Neural cell (in vitro differentiated cells): ENCODE results near the gene HCN1. TPM values are rescaled to one million over a fixed set of nuclear protein-coding genes. Genes with fewer than 3 reads are reported as not detected.

ENCODE experiments used
- H2AFZ ChIP-seq: fragments of 200-600, 300-800 bp; sonication (generic), shearing (Covaris generic); 2 replicates; pipeline ENCODE4 v1.6.0; 2014; ENCODE audit warnings: low read depth, mild to moderate bottlenecking, antibody characterized with exemption, low read length, moderate library complexity
- H3F3A ChIP-seq: fragments of 200-600 bp; shearing (Covaris generic); 2 replicates; pipeline ENCODE4 v1.6.1; 2016; ENCODE audit warnings: mild to moderate bottlenecking, moderate library complexity, mixed read lengths, antibody characterized with exemption, low read length; ENCODE audit not compliant: insufficient read depth, poor library complexity, severe bottlenecking
- H3K27ac ChIP-seq: fragments of 200-600, 300-800 bp; sonication (generic), shearing (Covaris generic); 2 replicates; pipeline ENCODE4 v1.5.1; 2014; ENCODE audit warnings: mild to moderate bottlenecking, low read length, moderate library complexity
- H3K27me3 ChIP-seq: fragments of 300-800, 200-600 bp; sonication (generic), shearing (Covaris generic); 2 replicates; pipeline ENCODE4 v1.6.0; 2014; ENCODE audit warnings: mild to moderate bottlenecking, low read depth, low read length, moderate library complexity; ENCODE audit not compliant: insufficient read depth
- H3K36me3 ChIP-seq: fragments of 300-800, 200-600 bp; sonication (generic), shearing (Covaris generic); 2 replicates; pipeline ENCODE4 v1.5.1; 2014; ENCODE audit warnings: mild to moderate bottlenecking, antibody characterized with exemption, low read length, moderate library complexity; ENCODE audit not compliant: insufficient read depth
- H3K4me2 ChIP-seq: fragments of 300-800, 200-600 bp; sonication (generic), shearing (Covaris generic); 2 replicates; pipeline ENCODE4 v1.6.0; 2014; ENCODE audit warnings: mild to moderate bottlenecking, low read length
- H3K4me3 ChIP-seq: fragments of 300-800, 200-600 bp; sonication (generic), shearing (Covaris generic); 2 replicates; pipeline ENCODE4 v1.5.1; 2014; ENCODE audit warnings: mild to moderate bottlenecking, low read length, moderate library complexity
- H3K79me2 ChIP-seq: fragments of 200-600 bp; shearing (Covaris generic); replicated peaks from 2 replicates; pipeline ENCODE4 v1.6.0; 2014; ENCODE audit warnings: mild to moderate bottlenecking, low read length, moderate library complexity; ENCODE audit not compliant: insufficient read depth
- H3K9ac ChIP-seq: fragments of 300-800, 200-600 bp; sonication (generic), shearing (Covaris generic); 2 replicates; pipeline ENCODE4 v1.6.1; 2016; ENCODE audit warnings: mild to moderate bottlenecking, low read length, mixed read lengths
- H3K9me2 ChIP-seq: fragments of 200-600 bp; shearing (Covaris generic); 2 replicates; pipeline ENCODE4 v1.6.1; 2016; ENCODE audit warnings: mild to moderate bottlenecking, low read length, mixed read lengths; ENCODE audit not compliant: insufficient read depth
- H3K9me3 ChIP-seq: fragments of 200-600, 300-800 bp; sonication (generic), shearing (Covaris generic); 2 replicates; pipeline ENCODE4 v1.6.1; 2016; ENCODE audit warnings: mild to moderate bottlenecking, mixed run types, low read length, moderate library complexity, mixed read lengths
- H4K20me1 ChIP-seq: fragments of 200-600 bp; shearing (Covaris generic); 2 replicates; pipeline ENCODE4 v1.6.1; 2016; ENCODE audit warnings: mild to moderate bottlenecking, mixed run types; ENCODE audit not compliant: insufficient read depth
- CTCF ChIP-seq: fragments of 450-650 bp; IDR thresholded peaks from 2 replicates; pipeline ENCODE4 v1.5.1; 2014; ENCODE audit warnings: antibody characterized with exemption, mild to moderate bottlenecking, moderate library complexity; ENCODE audit not compliant: poor library complexity, severe bottlenecking
- EP300 ChIP-seq: fragments of 450-650 bp; conservative IDR thresholded peaks from 2 replicates; pipeline ENCODE4 v1.6.1; 2014; ENCODE audit warnings: antibody characterized with exemption, mild to moderate bottlenecking, moderate library complexity; ENCODE audit not compliant: poor library complexity, severe bottlenecking
- EZH2 ChIP-seq: fragments of 200-600, 300-800 bp; shearing (Covaris generic), sonication (generic); IDR thresholded peaks from 2 replicates; pipeline ENCODE4 v1.6.1; 2014; ENCODE audit warnings: antibody characterized with exemption, low read length, borderline replicate concordance, mild to moderate bottlenecking; ENCODE audit not compliant: insufficient read depth, poor library complexity, severe bottlenecking
- MXI1 ChIP-seq: fragments of 450-650 bp; conservative IDR thresholded peaks from 2 replicates; pipeline ENCODE4 v1.6.1; 2014; ENCODE audit warnings: antibody characterized with exemption, mild to moderate bottlenecking; ENCODE audit not compliant: poor library complexity, severe bottlenecking
- POLR2AphosphoS5 ChIP-seq: IDR thresholded peaks from 2 replicates; pipeline ENCODE4 v1.6.1; 2012
- RAD21 ChIP-seq: fragments of 450-650 bp; conservative IDR thresholded peaks from 2 replicates; pipeline ENCODE4 v1.6.1; 2014; ENCODE audit warnings: antibody characterized with exemption, mild to moderate bottlenecking, moderate library complexity
- REST ChIP-seq: IDR thresholded peaks from 2 replicates; pipeline ENCODE4 v1.6.1; 2012; ENCODE audit warnings: borderline replicate concordance
- SMC3 ChIP-seq: fragments of 450-650 bp; conservative IDR thresholded peaks from 2 replicates; pipeline ENCODE4 v1.6.1; 2014; ENCODE audit warnings: antibody characterized with exemption, mild to moderate bottlenecking, moderate library complexity; ENCODE audit not compliant: poor library complexity
- TAF1 ChIP-seq: IDR thresholded peaks from 2 replicates; pipeline ENCODE4 v1.6.1; 2012; ENCODE audit warnings: low read depth
- polyA plus RNA-seq: library from polyadenylated mRNA; depleted of rRNA; stranded (reverse); fragments of >200 nt; gene quantifications from 2 replicates; pipeline ENCODE4 v1.2.3, GENCODE V29; 2014

The HCN1 gene
- polyA plus RNA-seq, 1 donor from 2014 or later, result 1.4 TPM

GRCh38 chr5:45617859-45618416 lies 78.2 kb downstream of the HCN1 start:
- H3F3A ChIP-seq, result no peaks in the 10 kb centered on the region
- H3K27me3 ChIP-seq, result no peaks in the 10 kb centered on the region
- H3K4me3 ChIP-seq, result no peak overlapping the region
- no peak overlapping the region for H2AFZ ChIP-seq
- H3K27ac ChIP-seq, result no peak overlapping the region
- H3K9ac ChIP-seq, result no peak overlapping the region
- no peaks in the 10 kb centered on the region for H3K9me2 ChIP-seq
- no peaks in the 10 kb centered on the region for H3K36me3 ChIP-seq
- TF ChIP-seq EZH2 (no peak), CTCF (no peak), TAF1 (no peak), REST (no peak), POLR2AphosphoS5 (no peak), EP300 (no peak), MXI1 (no peak), SMC3 (no peak), RAD21 (no peak)
- H4K20me1 ChIP-seq, result no peaks in the 10 kb centered on the region
- H3K9me3 ChIP-seq, result no peaks in the 10 kb centered on the region
- no peak overlapping the region for H3K4me2 ChIP-seq
- H3K79me2 ChIP-seq, result no peaks in the 10 kb centered on the region

GRCh38 chr5:45609661-45610060 lies 86.5 kb downstream of the HCN1 start:
- Histone ChIP-seq H3K9me3 (no peaks in the 10 kb centered on the region), H3K79me2 (no peaks in the 10 kb centered on the region), H3K9ac (no peak overlapping the region), H3K27me3 (no peaks in the 10 kb centered on the region), H3F3A (no peaks in the 10 kb centered on the region), H3K4me3 (no peak overlapping the region), H4K20me1 (no peaks in the 10 kb centered on the region), H2AFZ (no peak overlapping the region), H3K4me2 (no peak overlapping the region), H3K9me2 (no peaks in the 10 kb centered on the region), H3K36me3 (no peaks in the 10 kb centered on the region), H3K27ac (no peak overlapping the region)
- TF ChIP-seq REST (no peak), MXI1 (no peak), TAF1 (no peak), EZH2 (no peak), EP300 (no peak), RAD21 (no peak), SMC3 (no peak), CTCF (no peak), POLR2AphosphoS5 (no peak)
